ENCODE data around the gene B4GALNT2. TPM values are rescaled to one million over a fixed set of nuclear protein-coding genes. Genes with fewer than 3 reads are reported as not detected.

B4GALNT2 gene
- total and polyA plus RNA-seq, 2 of the 8 experiments (the other 6 are each of a cell fraction or from before 2014, with no cell fraction given): not detected

GRCh38 chr17:49151996-49152395 is 19.4 kb downstream of the B4GALNT2 start (continued):
- TF ChIP-seq RXRA (IDR thresholded peaks at IDR 0.05; ENCODE audit: insufficient read depth, low read depth, low read length) (no peak), SIN3A (conservative IDR thresholded peaks at IDR 0.05 in 1 of 2, IDR thresholded peaks at IDR 0.05 in 1 of 2; ENCODE audit: low read depth in 1 of 2, low read length in 2 of 2) (no peak)
